Measurements from ENCODE around the gene TNIP1. TPM values are rescaled to one million over a fixed set of nuclear protein-coding genes. Genes with fewer than 3 reads are reported as not detected.

TNIP1 gene
- total and polyA plus RNA-seq, 5 donors from 2014 or later: 46.9 to 259 (median 61.4) TPM

DNA sequence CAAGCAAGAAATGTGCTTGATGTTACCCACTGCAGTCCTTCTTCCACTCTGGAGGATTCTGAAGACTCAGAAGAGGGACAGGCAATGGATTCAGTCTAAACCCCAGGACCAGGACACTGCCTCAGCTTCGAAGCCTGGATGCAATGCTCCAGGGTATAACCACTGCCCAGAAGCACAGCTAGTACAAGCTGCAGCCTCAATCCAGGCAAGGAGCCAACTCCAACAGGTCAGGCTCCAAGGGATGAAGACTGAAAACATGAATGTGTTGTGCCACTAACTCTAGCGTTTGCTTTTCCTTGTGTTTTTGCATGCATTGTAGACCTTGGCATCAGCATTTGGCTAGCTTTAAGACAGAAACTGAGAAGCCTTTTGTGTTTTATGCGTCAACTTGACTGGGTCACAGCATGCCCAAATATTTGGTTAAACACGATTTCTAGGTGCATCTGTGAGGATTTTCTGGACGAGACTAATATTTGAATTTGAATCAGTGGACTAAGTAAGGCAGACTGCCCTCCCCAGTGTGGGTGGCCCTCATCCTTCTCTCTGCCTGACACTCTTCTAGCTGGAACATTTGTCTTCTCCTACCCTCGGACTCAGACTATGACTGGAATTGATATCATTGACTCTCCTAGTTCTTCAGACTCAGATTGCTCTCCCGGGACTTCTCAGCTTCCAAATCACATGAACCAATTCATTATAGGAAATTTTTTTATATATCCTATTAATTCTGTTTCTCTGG lies 81.0 kb downstream of the TNIP1 start:
- Mint-ChIP-seq H3K9me3 (peaks cover 0 to 1% (median 0%) of the 10 kb centered on the region in 7 donors), H3K4me3 (no peak overlapping the region), H3K27ac (no peak overlapping the region), H3K36me3 (peaks cover 3% of the 10 kb centered on the region), H3K4me1 (no peaks in the 10 kb centered on the region), H3K27me3 (peaks cover 19% of the 10 kb centered on the region)
- H3K4me3 ChIP-seq (ENCODE audit: low read depth, low read length): no peak overlapping the region
- H3K27ac ChIP-seq (ENCODE audit: insufficient read depth, low read length, poor library complexity, severe bottlenecking): no peak overlapping the region
- H3K9me3 ChIP-seq (ENCODE audit: control insufficient read depth in 2 of 2, low read length in 2 of 2): no peaks in the 10 kb centered on the region
- ATAC-seq (ENCODE audit: low read depth in 2 of 2): no peak
- no peak for DNase-seq
- no peaks in the 10 kb centered on the region for H3K27me3 ChIP-seq (ENCODE audit: control insufficient read depth, insufficient read depth, low read length)
- H3K36me3 ChIP-seq (ENCODE audit: control insufficient read depth, insufficient read depth, low read length): no peaks in the 10 kb centered on the region
- no peaks in the 10 kb centered on the region for H3K4me1 ChIP-seq (ENCODE audit: control insufficient read depth, insufficient read depth, low read length, poor library complexity, severe bottlenecking)

DNA sequence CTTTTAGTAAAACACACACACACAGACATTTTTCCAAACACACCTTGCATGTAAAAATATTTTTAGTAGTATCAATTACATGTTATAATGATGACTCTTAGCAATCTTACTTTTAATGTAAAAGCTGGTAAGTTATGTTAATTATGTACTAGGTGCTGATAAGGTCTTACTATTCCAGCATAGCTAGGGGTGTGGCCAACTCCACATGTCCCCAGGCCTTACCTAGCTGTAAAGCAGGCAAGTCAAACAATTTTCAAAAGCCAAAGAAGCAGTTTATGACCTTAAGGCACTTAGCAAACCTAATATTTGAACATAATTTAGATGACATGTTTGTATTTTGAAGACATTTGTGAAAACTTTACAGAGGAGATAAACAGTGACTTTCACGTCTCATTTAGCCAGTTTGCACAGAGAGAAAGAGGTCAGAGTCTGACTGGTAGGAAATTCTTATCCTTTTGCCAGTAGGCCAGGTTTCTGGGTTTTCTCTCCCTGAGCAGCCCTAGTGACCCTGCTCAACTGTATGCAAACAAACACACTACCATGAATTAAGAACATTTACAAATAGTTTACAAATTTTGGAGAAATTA lies 86.9 kb downstream of the TNIP1 start:
- Histone ChIP-seq H3K9me3 (ENCODE audit: control insufficient read depth in 2 of 2, low read length in 2 of 2) (no peaks in the 10 kb centered on the region), H3K36me3 (ENCODE audit: control insufficient read depth, insufficient read depth, low read length) (no peaks in the 10 kb centered on the region), H3K27ac (ENCODE audit: insufficient read depth, low read length, poor library complexity, severe bottlenecking) (no peak overlapping the region), H3K4me3 (ENCODE audit: low read depth, low read length) (no peak overlapping the region), H3K27me3 (ENCODE audit: control insufficient read depth, insufficient read depth, low read length) (no peaks in the 10 kb centered on the region), H3K4me1 (ENCODE audit: control insufficient read depth, insufficient read depth, low read length, poor library complexity, severe bottlenecking) (no peaks in the 10 kb centered on the region)
- Mint-ChIP-seq H3K4me3 (no peak overlapping the region), H3K27me3 (peaks cover 5% of the 10 kb centered on the region), H3K4me1 (no peaks in the 10 kb centered on the region), H3K27ac (no peak overlapping the region), H3K9me3 (peaks cover 0 to 6% (median 1%) of the 10 kb centered on the region in 7 donors), H3K36me3 (peaks cover 13% of the 10 kb centered on the region)
- DNase-seq: no peak
- no peak for ATAC-seq (ENCODE audit: low read depth in 2 of 2)

DNA sequence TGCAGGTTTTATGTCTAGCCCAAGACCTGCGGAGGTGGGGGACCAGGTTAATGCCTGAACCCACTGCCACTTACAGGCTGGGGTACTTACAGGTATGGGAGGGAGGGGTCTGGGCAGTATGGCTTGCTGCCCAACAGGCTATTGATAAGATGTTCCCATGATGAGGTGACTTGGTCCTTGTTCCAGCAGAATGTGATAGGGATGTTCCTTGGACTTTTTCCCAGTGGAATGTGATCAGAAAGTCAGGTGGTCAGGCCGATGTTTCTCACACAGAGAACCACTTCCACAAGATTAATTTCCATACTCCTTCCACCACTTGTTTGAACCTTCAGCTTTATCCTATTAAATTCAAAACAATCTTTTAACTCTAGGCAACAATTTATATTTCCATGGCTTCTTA lies 87.4 kb downstream of the TNIP1 start:
- H3K27ac ChIP-seq (ENCODE audit: insufficient read depth, low read length, poor library complexity, severe bottlenecking): no peak overlapping the region
- no peaks in the 10 kb centered on the region for H3K27me3 ChIP-seq (ENCODE audit: control insufficient read depth, insufficient read depth, low read length)
- no peak overlapping the region for H3K4me3 ChIP-seq (ENCODE audit: low read depth, low read length)
- H3K9me3 ChIP-seq (ENCODE audit: control insufficient read depth in 2 of 2, low read length in 2 of 2): no peaks in the 10 kb centered on the region
- Mint-ChIP-seq H3K9me3 (peaks cover 0 to 6% (median 1%) of the 10 kb centered on the region in 7 donors), H3K4me1 (no peaks in the 10 kb centered on the region), H3K4me3 (no peak overlapping the region), H3K36me3 (peaks cover 13% of the 10 kb centered on the region), H3K27me3 (peaks cover under 1% of the 10 kb centered on the region), H3K27ac (no peak overlapping the region)
- ATAC-seq (ENCODE audit: low read depth in 2 of 2): no peak
- DNase-seq: no peak
- no peaks in the 10 kb centered on the region for H3K4me1 ChIP-seq (ENCODE audit: control insufficient read depth, insufficient read depth, low read length, poor library complexity, severe bottlenecking)
- no peaks in the 10 kb centered on the region for H3K36me3 ChIP-seq (ENCODE audit: control insufficient read depth, insufficient read depth, low read length)

DNA sequence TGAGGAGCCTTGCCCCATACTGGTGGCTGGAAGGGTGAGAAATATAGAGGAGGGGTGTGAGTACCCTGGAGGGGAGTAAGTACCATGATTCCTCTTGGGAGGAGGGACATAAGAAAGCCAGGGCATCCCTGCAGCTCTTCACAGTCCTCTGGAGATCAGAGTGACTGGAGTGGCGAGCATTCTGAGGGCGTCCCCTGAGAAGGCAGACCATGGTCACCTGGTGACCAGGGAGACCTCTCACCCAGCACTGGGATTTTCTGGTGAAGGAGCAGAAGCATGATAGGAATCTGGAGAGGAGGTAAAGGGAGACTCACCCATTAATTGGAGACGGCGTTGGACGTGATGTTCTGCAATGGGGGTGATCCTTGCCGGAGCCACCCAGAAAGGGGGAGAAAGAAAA lies 88.1 kb downstream of the TNIP1 start:
- H3K9me3 Mint-ChIP-seq: peaks cover 0 to 6% (median 1%) of the 10 kb centered on the region in 7 donors
- peaks cover 12% of the 10 kb centered on the region for H3K36me3 Mint-ChIP-seq
- no peak overlapping the region for H3K27ac ChIP-seq (ENCODE audit: insufficient read depth, low read length, poor library complexity, severe bottlenecking)
- DNase-seq (no peak), ATAC-seq (ENCODE audit: low read depth in 2 of 2) (no peak)
- H3K27me3 Mint-ChIP-seq: no peaks in the 10 kb centered on the region
- H3K4me3 ChIP-seq (ENCODE audit: low read depth, low read length): no peak overlapping the region
- no peak overlapping the region for H3K4me3 Mint-ChIP-seq
- H3K9me3 ChIP-seq (ENCODE audit: control insufficient read depth in 2 of 2, low read length in 2 of 2): no peaks in the 10 kb centered on the region
- H3K27me3 ChIP-seq (ENCODE audit: control insufficient read depth, insufficient read depth, low read length): no peaks in the 10 kb centered on the region
- no peak overlapping the region for H3K27ac Mint-ChIP-seq
- no peaks in the 10 kb centered on the region for H3K36me3 ChIP-seq (ENCODE audit: control insufficient read depth, insufficient read depth, low read length)
- H3K4me1 ChIP-seq (ENCODE audit: control insufficient read depth, insufficient read depth, low read length, poor library complexity, severe bottlenecking): no peaks in the 10 kb centered on the region
- no peaks in the 10 kb centered on the region for H3K4me1 Mint-ChIP-seq

DNA sequence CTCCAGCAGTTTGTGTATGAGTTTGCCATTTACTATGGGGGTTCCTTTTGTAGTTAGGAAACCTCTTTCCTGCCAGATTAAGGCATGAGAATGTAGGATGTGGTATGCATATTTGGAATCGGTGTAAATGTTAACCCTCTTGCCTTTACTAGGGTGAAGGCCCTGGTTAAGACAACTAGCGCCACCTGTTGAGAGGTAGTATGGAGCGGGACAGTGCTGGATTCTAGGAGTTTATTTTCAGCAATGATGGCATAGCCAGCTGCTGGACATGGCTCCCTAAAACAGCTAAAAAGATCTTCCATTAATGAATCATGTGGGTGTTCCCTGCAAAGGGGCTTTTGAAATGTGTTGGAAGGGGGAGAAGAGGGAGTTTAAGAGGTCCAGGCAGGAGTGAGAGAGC lies 91.1 kb downstream of the TNIP1 start:
- H3K4me1 ChIP-seq (ENCODE audit: control insufficient read depth, insufficient read depth, low read length, poor library complexity, severe bottlenecking): no peaks in the 10 kb centered on the region
- Mint-ChIP-seq H3K27ac (no peak overlapping the region), H3K4me3 (no peak overlapping the region), H3K9me3 (peaks cover 0 to 6% (median 1%) of the 10 kb centered on the region in 7 donors), H3K36me3 (peaks cover 9% of the 10 kb centered on the region), H3K4me1 (no peaks in the 10 kb centered on the region), H3K27me3 (no peaks in the 10 kb centered on the region)
- DNase-seq: no peak
- no peak overlapping the region for H3K27ac ChIP-seq (ENCODE audit: insufficient read depth, low read length, poor library complexity, severe bottlenecking)
- no peak for ATAC-seq (ENCODE audit: low read depth in 2 of 2)
- no peaks in the 10 kb centered on the region for H3K36me3 ChIP-seq (ENCODE audit: control insufficient read depth, insufficient read depth, low read length)
- no peaks in the 10 kb centered on the region for H3K9me3 ChIP-seq (ENCODE audit: control insufficient read depth in 2 of 2, low read length in 2 of 2)
- H3K27me3 ChIP-seq (ENCODE audit: control insufficient read depth, insufficient read depth, low read length): no peaks in the 10 kb centered on the region
- no peak overlapping the region for H3K4me3 ChIP-seq (ENCODE audit: low read depth, low read length)

DNA sequence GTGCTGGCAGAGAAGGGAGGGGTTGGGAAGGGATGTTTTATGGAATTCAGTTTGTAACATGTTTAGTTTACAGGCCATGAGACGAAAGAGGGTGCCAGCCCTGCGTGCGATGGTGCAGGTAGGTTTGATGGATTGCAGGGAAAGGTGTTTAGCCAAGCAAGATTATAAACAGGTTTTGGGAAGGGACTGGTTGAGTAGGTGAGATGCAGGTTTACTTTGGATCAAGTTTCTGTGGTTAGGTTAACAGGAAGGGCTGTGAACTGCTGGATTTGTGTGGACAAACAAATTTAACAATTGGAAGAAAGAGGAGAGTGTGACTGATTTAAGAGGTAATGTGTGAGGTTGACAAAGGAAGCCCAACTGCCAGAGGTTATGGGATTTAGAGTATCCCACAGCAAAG lies 93.1 kb downstream of the TNIP1 start:
- no peaks in the 10 kb centered on the region for H3K4me1 ChIP-seq (ENCODE audit: control insufficient read depth, insufficient read depth, low read length, poor library complexity, severe bottlenecking)
- DNase-seq (no peak), ATAC-seq (ENCODE audit: low read depth in 2 of 2) (no peak)
- no peaks in the 10 kb centered on the region for H3K27me3 Mint-ChIP-seq
- H3K27ac ChIP-seq (ENCODE audit: insufficient read depth, low read length, poor library complexity, severe bottlenecking): no peak overlapping the region
- no peaks in the 10 kb centered on the region for H3K36me3 ChIP-seq (ENCODE audit: control insufficient read depth, insufficient read depth, low read length)
- no peaks in the 10 kb centered on the region for H3K27me3 ChIP-seq (ENCODE audit: control insufficient read depth, insufficient read depth, low read length)
- H3K36me3 Mint-ChIP-seq: peaks cover 8% of the 10 kb centered on the region
- no peak overlapping the region for H3K4me3 Mint-ChIP-seq
- peaks cover 0 to 6% (median 1%) of the 10 kb centered on the region in 7 donors for H3K9me3 Mint-ChIP-seq
- H3K4me1 Mint-ChIP-seq: peaks cover 0 to 3% (median 0%) of the 10 kb centered on the region in 4 donors
- H3K27ac Mint-ChIP-seq: no peak overlapping the region
- H3K4me3 ChIP-seq (ENCODE audit: low read depth, low read length): no peak overlapping the region
- no peaks in the 10 kb centered on the region for H3K9me3 ChIP-seq (ENCODE audit: control insufficient read depth in 2 of 2, low read length in 2 of 2)

Other genes starting within 250 kb of the TNIP1 start
- gene IRGM, start 234.5 kb downstream of the TNIP1 start, total RNA-seq: 1.8 TPM
- 1 to 10 TPM in 2 of 4 donors, under 1 TPM in 2; 0.37 to 1.9 (median 1.4) TPM for gene IRGM, start 234.5 kb downstream of the TNIP1 start, polyA plus RNA-seq
- 0.54 TPM for gene ZNF300, start 176.1 kb downstream of the TNIP1 start, total RNA-seq
- under 1 TPM in 3 of 4 donors, not detected in 1; 0.08 to 0.33 (median 0.25) TPM for gene ZNF300, start 176.1 kb downstream of the TNIP1 start, polyA plus RNA-seq
- gene GPX3, start 60.4 kb downstream of the TNIP1 start, total RNA-seq: 1.2 TPM
- 1 to 10 TPM in 2 of 4 donors, under 1 TPM in 2; 0.52 to 1.3 (median 0.81) TPM for gene GPX3, start 60.4 kb downstream of the TNIP1 start, polyA plus RNA-seq
- gene ANXA6, start 76.7 kb upstream of the TNIP1 start, total RNA-seq: 364 TPM
- gene ANXA6, start 76.7 kb upstream of the TNIP1 start, polyA plus RNA-seq: 100 to 1,000 TPM; 171 to 329 (median 244) TPM
- gene CCDC69, start 143.1 kb upstream of the TNIP1 start, total RNA-seq: 104 TPM
- gene CCDC69, start 143.1 kb upstream of the TNIP1 start, polyA plus RNA-seq: 10 to 100 TPM; 78.2 to 97.0 (median 87.7) TPM
- gene GM2A, start 172.2 kb upstream of the TNIP1 start, total RNA-seq: 12.0 TPM
- gene GM2A, start 172.2 kb upstream of the TNIP1 start, polyA plus RNA-seq: 1 to 10 TPM; 4.7 to 8.7 (median 6.1) TPM
- not detected for gene SLC36A3, start 222.7 kb upstream of the TNIP1 start, total RNA-seq
- not detected for gene SLC36A3, start 222.7 kb upstream of the TNIP1 start, polyA plus RNA-seq

Measured in CD4-positive, CD25-positive, alpha-beta regulatory T cell (primary cell).